GM23338 (cell line): Measurements from ENCODE around the gene ABCB11. TPM values are rescaled to one million over a fixed set of nuclear protein-coding genes. Genes with fewer than 3 reads are reported as not detected.

ENCODE experiments used
- ATAC-seq: fragments of 200-7000 bp; cut with Tn5 transposase; 3 replicates; pipeline ENCODE4 v1.9.1; 2020
- DNase-seq: peaks from one replicate; pipeline ENCODE4 v3.0.0-alpha.2; 2015; ENCODE audit warnings: low spot score
- H2AFZ ChIP-seq: fragments of 200-600 bp; sonication (generic); 2 replicates; pipeline ENCODE4 v1.8.0; 2016; ENCODE audit warnings: antibody characterized with exemption, mild to moderate bottlenecking, moderate library complexity
- H3F3A ChIP-seq: fragments of 200-600 bp; sonication (generic); replicated peaks from 2 replicates; pipeline ENCODE4 v1.8.0; 2017; ENCODE audit warnings: antibody characterized with exemption, mixed run types, low read depth
- H3K27ac ChIP-seq: fragments of 200-600 bp; sonication (generic); 2 replicates; pipeline ENCODE4 v1.6.1; 2016; ENCODE audit warnings: low read depth
- H3K27me3 ChIP-seq: fragments of 200-600 bp; sonication (generic); 2 replicates; pipeline ENCODE4 v1.8.0; 2016; ENCODE audit warnings: mild to moderate bottlenecking, mixed run types, moderate library complexity; ENCODE audit not compliant: insufficient read depth
- H3K36me3 ChIP-seq: fragments of 200-600 bp; sonication (generic); 2 replicates; pipeline ENCODE4 v1.8.0; 2016; ENCODE audit warnings: mild to moderate bottlenecking; ENCODE audit not compliant: insufficient read depth
- H3K4me1 ChIP-seq: fragments of 200-600 bp; sonication (generic); 2 replicates; pipeline ENCODE4 v1.8.0; 2016; ENCODE audit warnings: mild to moderate bottlenecking, moderate library complexity; ENCODE audit not compliant: insufficient read depth
- H3K4me2 ChIP-seq: fragments of 200-600 bp; sonication (generic); 2 replicates; pipeline ENCODE4 v1.7.1; 2017; ENCODE audit warnings: mixed run types
- H3K4me3 ChIP-seq: fragments of 200-600 bp; sonication (generic); 2 replicates; pipeline ENCODE4 v1.6.1; 2016; ENCODE audit warnings: mixed run types
- H3K79me2 ChIP-seq: fragments of 200-600 bp; sonication (generic); replicated peaks from 2 replicates; pipeline ENCODE4 v1.8.0; 2017; ENCODE audit warnings: mild to moderate bottlenecking; ENCODE audit not compliant: insufficient read depth
- H3K9me2 ChIP-seq: fragments of 200-600 bp; sonication (generic); 2 replicates; pipeline ENCODE4 v1.8.0; 2017; ENCODE audit not compliant: insufficient read depth
- H4K20me1 ChIP-seq: fragments of 200-600 bp; sonication (generic); replicated peaks from 2 replicates; pipeline ENCODE4 v1.8.0; 2017; ENCODE audit warnings: mild to moderate bottlenecking; ENCODE audit not compliant: insufficient read depth
- H3K27ac Mint-ChIP-seq: 2 replicates; pipeline ENCODE4 v1.8.0; 2020; ENCODE audit warnings: inconsistent platforms, mild to moderate bottlenecking, moderate library complexity, mixed read lengths
- H3K27me3 Mint-ChIP-seq: 3 replicates; pipeline ENCODE4 v1.8.0; 2022; ENCODE audit warnings: low read depth, mild to moderate bottlenecking, moderate library complexity, mixed read lengths, inconsistent platforms; ENCODE audit not compliant: insufficient read depth, poor library complexity
- H3K36me3 Mint-ChIP-seq: 3 replicates; pipeline ENCODE4 v1.8.0; 2021; ENCODE audit warnings: low read depth, mild to moderate bottlenecking, inconsistent platforms, moderate library complexity, mixed read lengths
- H3K4me1 Mint-ChIP-seq: 3 replicates; pipeline ENCODE4 v1.8.0; 2020; ENCODE audit warnings: mild to moderate bottlenecking, inconsistent platforms, mixed read lengths
- H3K4me3 Mint-ChIP-seq: 3 replicates; pipeline ENCODE4 v1.8.0; 2021; ENCODE audit warnings: moderate library complexity, mild to moderate bottlenecking, inconsistent platforms, mixed read lengths
- H3K9me3 Mint-ChIP-seq: 3 replicates; pipeline ENCODE4 v1.8.0; 2020; ENCODE audit warnings: moderate library complexity, mild to moderate bottlenecking, inconsistent platforms, mixed read lengths
- CREB1 ChIP-seq: fragments of 250-450 bp; sonication (Bioruptor Pico); IDR thresholded peaks from 2 replicates; pipeline ENCODE4 v1.5.0; 2020; ENCODE audit warnings: low read depth, mild to moderate bottlenecking, moderate library complexity
- CTCF ChIP-seq, 2 experiments: fragments of 200-600 bp in 1 of 2; sonication (generic) in 1 of 2; conservative IDR thresholded peaks; 2 replicates each; pipeline versions ENCODE4 v1.5.1 to v1.6.1; 2016 to 2017; ENCODE audit warnings: antibody characterized with exemption in 2 of 2, low read depth in 2 of 2, mild to moderate bottlenecking in 2 of 2, moderate library complexity in 1 of 2
- EZH2 ChIP-seq: fragments of 200-600 bp; sonication (generic); IDR thresholded peaks from one replicate; pipeline ENCODE4 v1.8.0; 2017; ENCODE audit warnings: antibody characterized with exemption, mild to moderate bottlenecking, low read depth; ENCODE audit not compliant: unreplicated experiment
- EZH2phosphoT487 ChIP-seq: fragments of 200-600 bp; sonication (generic); IDR thresholded peaks from one replicate; pipeline ENCODE4 v1.8.1; 2018; ENCODE audit warnings: antibody characterized with exemption; ENCODE audit not compliant: unreplicated experiment
- STAT1 ChIP-seq: IDR thresholded peaks from one replicate; pipeline ENCODE4 v1.6.1; 2016; ENCODE audit warnings: antibody characterized with exemption; ENCODE audit not compliant: unreplicated experiment
- ZNF114 ChIP-seq: fragments of 250-450 bp; sonication (Bioruptor Pico); IDR thresholded peaks from 2 replicates; pipeline ENCODE4 v1.5.0; 2020; ENCODE audit warnings: mild to moderate bottlenecking, moderate library complexity
- ZNF331 ChIP-seq: fragments of 250-450 bp; sonication (Bioruptor Pico); IDR thresholded peaks from 2 replicates; pipeline ENCODE4 v1.5.0; 2020; ENCODE audit warnings: low read depth, mild to moderate bottlenecking, moderate library complexity
- polyA plus RNA-seq: library from polyadenylated mRNA; unstranded; fragments of >200 nt; fragmentation: Nextera tagmentation; extraction: Ambion mirVana; gene quantifications from 2 replicates; pipeline ENCODE4 v1.2.1, GENCODE V29; 2016
- total RNA-seq: library from RNA; depleted of rRNA; stranded (reverse); fragments of >200 nt; shearing (Covaris generic); gene quantifications from 2 replicates; pipeline ENCODE4 v1.2.3, GENCODE V29; 2014
- TF ChIP-seq, protein P1 (sequence below): IDR thresholded peaks from 2 replicates; pipeline ENCODE4 v1.6.1; 2016; ENCODE audit warnings: antibody characterized with exemption
- TF ChIP-seq, protein P2 (sequence below): IDR thresholded peaks from one replicate; pipeline ENCODE4 v1.6.1; 2018; ENCODE audit warnings: antibody characterized with exemption; ENCODE audit not compliant: unreplicated experiment

The ABCB11 gene
- total and polyA plus RNA-seq, 2 experiments from 2014 or later, result not detected

- no peaks in the 10 kb centered on the region for H3K36me3 Mint-ChIP-seq
- Histone ChIP-seq H3K27ac (no peak overlapping the region), H3K4me2 (no peak overlapping the region), H3F3A (no peaks in the 10 kb centered on the region), H3K4me3 (no peak overlapping the region), H4K20me1 (no peaks in the 10 kb centered on the region), H3K79me2 (no peaks in the 10 kb centered on the region), H3K27me3 (no peaks in the 10 kb centered on the region), H3K9me2 (no peaks in the 10 kb centered on the region), H3K36me3 (no peaks in the 10 kb centered on the region), H3K4me1 (no peaks in the 10 kb centered on the region), H2AFZ (no peak overlapping the region)
- no peaks in the 10 kb centered on the region for H3K27me3 Mint-ChIP-seq
- TF ChIP-seq, protein P1, sequence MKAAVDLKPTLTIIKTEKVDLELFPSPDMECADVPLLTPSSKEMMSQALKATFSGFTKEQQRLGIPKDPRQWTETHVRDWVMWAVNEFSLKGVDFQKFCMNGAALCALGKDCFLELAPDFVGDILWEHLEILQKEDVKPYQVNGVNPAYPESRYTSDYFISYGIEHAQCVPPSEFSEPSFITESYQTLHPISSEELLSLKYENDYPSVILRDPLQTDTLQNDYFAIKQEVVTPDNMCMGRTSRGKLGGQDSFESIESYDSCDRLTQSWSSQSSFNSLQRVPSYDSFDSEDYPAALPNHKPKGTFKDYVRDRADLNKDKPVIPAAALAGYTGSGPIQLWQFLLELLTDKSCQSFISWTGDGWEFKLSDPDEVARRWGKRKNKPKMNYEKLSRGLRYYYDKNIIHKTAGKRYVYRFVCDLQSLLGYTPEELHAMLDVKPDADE, result no peak
- no peak for TF ChIP-seq EZH2
- no peak for TF ChIP-seq ZNF114 (CRISPR knock-in tag)
- H3K9me3 Mint-ChIP-seq, result no peaks in the 10 kb centered on the region; the same call in 2 of the 3 replicates
- DNase-seq (no peak), ATAC-seq (no peak)
- H3K4me3 Mint-ChIP-seq, result no peak overlapping the region
- no peak overlapping the region for H3K27ac Mint-ChIP-seq
- H3K4me1 Mint-ChIP-seq, result no peaks in the 10 kb centered on the region
Measured at GRCh38 chr2:168997794-168998193, 33.3 kb downstream of the ABCB11 start.

GRCh38 chr2:168997118-168997521 is 34.0 kb downstream of the ABCB11 start:
- Histone ChIP-seq H3K36me3 (no peaks in the 10 kb centered on the region), H3K4me2 (no peak overlapping the region), H2AFZ (no peak overlapping the region), H3K27me3 (no peaks in the 10 kb centered on the region), H3K4me1 (no peaks in the 10 kb centered on the region), H3K9me2 (no peaks in the 10 kb centered on the region), H3F3A (no peaks in the 10 kb centered on the region), H3K27ac (no peak overlapping the region), H3K79me2 (no peaks in the 10 kb centered on the region), H3K4me3 (no peak overlapping the region), H4K20me1 (no peaks in the 10 kb centered on the region)
- Mint-ChIP-seq H3K36me3 (no peaks in the 10 kb centered on the region), H3K9me3 (no peaks in the 10 kb centered on the region), H3K4me1 (no peaks in the 10 kb centered on the region), H3K27me3 (no peaks in the 10 kb centered on the region), H3K27ac (no peak overlapping the region), H3K4me3 (no peak overlapping the region)
- DNase-seq (no peak), ATAC-seq (no peak)
- TF ChIP-seq CREB1 (CRISPR knock-in tag) (no peak), ZNF331 (CRISPR knock-in tag) (no peak), STAT1 (no peak), CTCF (conservative IDR thresholded peaks at IDR 0.05; ENCODE audit: low read depth in 2 of 2) (no peak), EZH2phosphoT487 (no peak)
- TF ChIP-seq, protein P2, sequence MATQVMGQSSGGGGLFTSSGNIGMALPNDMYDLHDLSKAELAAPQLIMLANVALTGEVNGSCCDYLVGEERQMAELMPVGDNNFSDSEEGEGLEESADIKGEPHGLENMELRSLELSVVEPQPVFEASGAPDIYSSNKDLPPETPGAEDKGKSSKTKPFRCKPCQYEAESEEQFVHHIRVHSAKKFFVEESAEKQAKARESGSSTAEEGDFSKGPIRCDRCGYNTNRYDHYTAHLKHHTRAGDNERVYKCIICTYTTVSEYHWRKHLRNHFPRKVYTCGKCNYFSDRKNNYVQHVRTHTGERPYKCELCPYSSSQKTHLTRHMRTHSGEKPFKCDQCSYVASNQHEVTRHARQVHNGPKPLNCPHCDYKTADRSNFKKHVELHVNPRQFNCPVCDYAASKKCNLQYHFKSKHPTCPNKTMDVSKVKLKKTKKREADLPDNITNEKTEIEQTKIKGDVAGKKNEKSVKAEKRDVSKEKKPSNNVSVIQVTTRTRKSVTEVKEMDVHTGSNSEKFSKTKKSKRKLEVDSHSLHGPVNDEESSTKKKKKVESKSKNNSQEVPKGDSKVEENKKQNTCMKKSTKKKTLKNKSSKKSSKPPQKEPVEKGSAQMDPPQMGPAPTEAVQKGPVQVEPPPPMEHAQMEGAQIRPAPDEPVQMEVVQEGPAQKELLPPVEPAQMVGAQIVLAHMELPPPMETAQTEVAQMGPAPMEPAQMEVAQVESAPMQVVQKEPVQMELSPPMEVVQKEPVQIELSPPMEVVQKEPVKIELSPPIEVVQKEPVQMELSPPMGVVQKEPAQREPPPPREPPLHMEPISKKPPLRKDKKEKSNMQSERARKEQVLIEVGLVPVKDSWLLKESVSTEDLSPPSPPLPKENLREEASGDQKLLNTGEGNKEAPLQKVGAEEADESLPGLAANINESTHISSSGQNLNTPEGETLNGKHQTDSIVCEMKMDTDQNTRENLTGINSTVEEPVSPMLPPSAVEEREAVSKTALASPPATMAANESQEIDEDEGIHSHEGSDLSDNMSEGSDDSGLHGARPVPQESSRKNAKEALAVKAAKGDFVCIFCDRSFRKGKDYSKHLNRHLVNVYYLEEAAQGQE, result no peak
- TF ChIP-seq, protein P1, result no peak
